NOMO-1 treated with DMSO at 0.1 percent for 48 hours (cell line): ENCODE data around the gene SLC25A26.

ENCODE experiments used
- DNase-seq: peaks from one replicate; lab custom pipeline; 2025; ENCODE audit not compliant: unreplicated experiment; lab: John Stamatoyannopoulos, UW

Gene SLC25A26

DNA sequence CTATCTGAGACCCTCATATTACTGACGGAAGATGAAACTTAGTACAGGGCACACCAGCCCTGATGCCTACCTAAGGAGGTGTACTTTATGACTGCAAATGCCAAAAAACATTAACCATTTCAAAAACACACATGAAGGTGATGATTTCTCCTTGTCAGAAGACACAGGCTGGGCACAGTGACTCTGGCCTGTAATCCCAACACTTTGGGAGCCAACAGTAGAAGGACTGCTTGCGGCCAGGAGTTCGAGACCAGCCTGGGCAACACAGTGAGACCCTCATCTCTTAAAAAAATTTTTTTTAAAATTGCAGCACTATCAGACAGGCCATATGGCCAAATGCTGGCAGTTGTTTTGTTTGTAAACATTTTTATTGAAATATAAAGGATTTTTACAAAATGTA is 206.6 kb downstream of the SLC25A26 start:
- DNase-seq: no peak

- no peak for DNase-seq
These were observed 207.2 kb downstream of the SLC25A26 start for GRCh38 chr3:66427951-66428474.
